ENCODE measurements around the gene FMOD. TPM values are rescaled to one million over a fixed set of nuclear protein-coding genes. Genes with fewer than 3 reads are reported as not detected.

The FMOD gene
- total and polyA plus RNA-seq, 4 donors, result 159 to 353 (median 190) TPM

- Histone ChIP-seq H3K4me3 (ENCODE audit: low read length in 2 of 2) (peak overlapping the region; percentile 28 to 50), H3K36me3 (ENCODE audit: control insufficient read depth in 1 of 2, insufficient read depth in 2 of 2, low read length in 1 of 2) (peaks cover 0 to 1% of the 10 kb centered on the region in 2 donors), H3K9me3 (ENCODE audit: control insufficient read depth, low read length) (no peaks in the 10 kb centered on the region), H3K27ac (ENCODE audit: low read depth in 1 of 2, low read length in 2 of 2) (peak overlapping the region; percentile 30 to 62), H3K27me3 (ENCODE audit: control insufficient read depth in 1 of 2, insufficient read depth in 2 of 2, low read length in 1 of 2) (no peaks in the 10 kb centered on the region), H3K4me1 (ENCODE audit: control insufficient read depth in 1 of 2, insufficient read depth in 2 of 2, low read length in 2 of 2) (peaks cover 0 to 5% of the 10 kb centered on the region in 2 donors)
- intact Hi-C loops (cut with DNase I), result loop anchor here (2.0 to 5.0 kb wide), 2 partner anchors 47 to 59 kb away; no protein-coding TSS in a partner anchor
- WGBS, 2 donors, result 10 to 15% methylated on average over 4 of the region's 4 CpGs
- ATAC-seq (ENCODE audit: low FRiP score) (peak; percentile 34), DNase-seq (peak in 1 of 2 donors; percentile 53)
These were observed 973 bp downstream of the FMOD start for GRCh38 chr1:203349773-203350524.

GRCh38 chr1:203349166-203349565 lies 1.8 kb downstream of the FMOD start:
- Histone ChIP-seq H3K9me3 (ENCODE audit: control insufficient read depth, low read length) (no peaks in the 10 kb centered on the region), H3K36me3 (ENCODE audit: control insufficient read depth in 1 of 2, insufficient read depth in 2 of 2, low read length in 1 of 2) (peaks cover 0 to 1% of the 10 kb centered on the region in 2 donors), H3K27me3 (ENCODE audit: control insufficient read depth in 1 of 2, insufficient read depth in 2 of 2, low read length in 1 of 2) (no peaks in the 10 kb centered on the region), H3K27ac (ENCODE audit: low read depth in 1 of 2, low read length in 2 of 2) (peak overlapping the region in 1 of 2 donors; percentile 14), H3K4me3 (ENCODE audit: low read length in 2 of 2) (no peak overlapping the region), H3K4me1 (ENCODE audit: control insufficient read depth in 1 of 2, insufficient read depth in 2 of 2, low read length in 2 of 2) (peaks cover 0 to 5% of the 10 kb centered on the region in 2 donors)
- ATAC-seq (ENCODE audit: low FRiP score) (no peak), DNase-seq (no peak)
- 93 to 98% methylated on average over 1 of the region's 1 CpG for WGBS, 2 donors
- intact Hi-C loops (cut with DNase I), result no loop called here

GRCh38 chr1:203346769-203347102 lies 4.2 kb downstream of the FMOD start:
- Histone ChIP-seq H3K27ac (ENCODE audit: low read depth in 1 of 2, low read length in 2 of 2) (no peak overlapping the region), H3K4me1 (ENCODE audit: control insufficient read depth in 1 of 2, insufficient read depth in 2 of 2, low read length in 2 of 2) (peaks cover 0 to 5% of the 10 kb centered on the region in 2 donors)

GRCh38 chr1:203346060-203346768 lies 4.7 kb downstream of the FMOD start:
- Histone ChIP-seq H3K4me3 (ENCODE audit: low read length in 2 of 2) (no peak overlapping the region), H3K27ac (ENCODE audit: low read depth in 1 of 2, low read length in 2 of 2) (no peak overlapping the region), H3K4me1 (ENCODE audit: control insufficient read depth in 1 of 2, insufficient read depth in 2 of 2, low read length in 2 of 2) (peaks cover 0 to 5% of the 10 kb centered on the region in 2 donors), H3K36me3 (ENCODE audit: control insufficient read depth in 1 of 2, insufficient read depth in 2 of 2, low read length in 1 of 2) (peaks cover 0 to 1% of the 10 kb centered on the region in 2 donors), H3K9me3 (ENCODE audit: control insufficient read depth, low read length) (no peaks in the 10 kb centered on the region), H3K27me3 (ENCODE audit: control insufficient read depth in 1 of 2, insufficient read depth in 2 of 2, low read length in 1 of 2) (no peaks in the 10 kb centered on the region)
- no peak for ATAC-seq (ENCODE audit: low FRiP score)
- no peak for DNase-seq
- intact Hi-C loops (cut with DNase I), result no loop called here
- 86 to 89% methylated on average over 7 of the region's 7 CpGs for WGBS, 2 donors

More at GRCh38 chr1:203346769-203347102, 4.2 kb downstream of the FMOD start:
- WGBS, 2 donors, result 97% methylated on average over 3 of the region's 3 CpGs
- no peaks in the 10 kb centered on the region for H3K9me3 ChIP-seq (ENCODE audit: control insufficient read depth, low read length)
- H3K36me3 ChIP-seq (ENCODE audit: control insufficient read depth in 1 of 2, insufficient read depth in 2 of 2, low read length in 1 of 2), result peaks cover 0 to 1% of the 10 kb centered on the region in 2 donors
- ATAC-seq (ENCODE audit: low FRiP score), result no peak
- intact Hi-C loops (cut with DNase I), result no loop called here
- DNase-seq, result no peak
- H3K27me3 ChIP-seq (ENCODE audit: control insufficient read depth in 1 of 2, insufficient read depth in 2 of 2, low read length in 1 of 2), result no peaks in the 10 kb centered on the region
- H3K4me3 ChIP-seq (ENCODE audit: low read length in 2 of 2), result no peak overlapping the region

- peaks cover 0 to 1% of the 10 kb centered on the region in 2 donors for H3K36me3 ChIP-seq (ENCODE audit: control insufficient read depth in 1 of 2, insufficient read depth in 2 of 2, low read length in 1 of 2)
- H3K27ac ChIP-seq (ENCODE audit: low read depth in 1 of 2, low read length in 2 of 2), result peak overlapping the region in 1 of 2 donors; percentile 55
- H3K9me3 ChIP-seq (ENCODE audit: control insufficient read depth, low read length), result no peaks in the 10 kb centered on the region
- peaks cover 0 to 5% of the 10 kb centered on the region in 2 donors for H3K4me1 ChIP-seq (ENCODE audit: control insufficient read depth in 1 of 2, insufficient read depth in 2 of 2, low read length in 2 of 2)
- no peak for ATAC-seq (ENCODE audit: low FRiP score)
- no peaks in the 10 kb centered on the region for H3K27me3 ChIP-seq (ENCODE audit: control insufficient read depth in 1 of 2, insufficient read depth in 2 of 2, low read length in 1 of 2)
- DNase-seq, result no peak
- intact Hi-C loops (cut with DNase I), result no loop called here
- H3K4me3 ChIP-seq (ENCODE audit: low read length in 2 of 2), result no peak overlapping the region
- 59 to 77% methylated on average over 9 of the region's 9 CpGs for WGBS, 2 donors
These were observed 6.8 kb downstream of the FMOD start for GRCh38 chr1:203343956-203344754.

- Histone ChIP-seq H3K36me3 (ENCODE audit: control insufficient read depth in 1 of 2, insufficient read depth in 2 of 2, low read length in 1 of 2) (peaks cover 0 to 1% of the 10 kb centered on the region in 2 donors), H3K27me3 (ENCODE audit: control insufficient read depth in 1 of 2, insufficient read depth in 2 of 2, low read length in 1 of 2) (no peaks in the 10 kb centered on the region), H3K4me1 (ENCODE audit: control insufficient read depth in 1 of 2, insufficient read depth in 2 of 2, low read length in 2 of 2) (no peaks in the 10 kb centered on the region), H3K9me3 (ENCODE audit: control insufficient read depth, low read length) (no peaks in the 10 kb centered on the region), H3K4me3 (ENCODE audit: low read length in 2 of 2) (no peak overlapping the region), H3K27ac (ENCODE audit: low read depth in 1 of 2, low read length in 2 of 2) (no peak overlapping the region)
- intact Hi-C loops (cut with DNase I), result no loop called here
- WGBS, 2 donors, result 46 to 55% methylated on average over 23 of the region's 23 CpGs
- peak; percentile 71 for ATAC-seq (ENCODE audit: low FRiP score)
- DNase-seq, result no peak
These were observed 8.6 kb downstream of the FMOD start for GRCh38 chr1:203342192-203342940.

GRCh38 chr1:203340112-203340790 lies 10.7 kb downstream of the FMOD start:
- Histone ChIP-seq H3K4me1 (ENCODE audit: control insufficient read depth in 1 of 2, insufficient read depth in 2 of 2, low read length in 2 of 2) (no peaks in the 10 kb centered on the region), H3K27me3 (ENCODE audit: control insufficient read depth in 1 of 2, insufficient read depth in 2 of 2, low read length in 1 of 2) (no peaks in the 10 kb centered on the region), H3K36me3 (ENCODE audit: control insufficient read depth in 1 of 2, insufficient read depth in 2 of 2, low read length in 1 of 2) (no peaks in the 10 kb centered on the region), H3K27ac (ENCODE audit: low read depth in 1 of 2, low read length in 2 of 2) (no peak overlapping the region), H3K9me3 (ENCODE audit: control insufficient read depth, low read length) (no peaks in the 10 kb centered on the region), H3K4me3 (ENCODE audit: low read length in 2 of 2) (no peak overlapping the region)
- DNase-seq (peak in 1 of 2 donors; percentile 70), ATAC-seq (ENCODE audit: low FRiP score) (peak; percentile 82)
- intact Hi-C loops (cut with DNase I), result loop anchor here (1.0 to 2.0 kb wide), 4 partner anchors 100 to 147 kb away; no protein-coding TSS in a partner anchor
- WGBS, 2 donors, result 12 to 15% methylated on average over 7 of the region's 7 CpGs

Measured in aorta (tissue), 5 donors.